Mesendoderm (in vitro differentiated cells): ENCODE results near the gene GCNA.

ENCODE experiments used
- DNase-seq: peaks from one replicate; pipeline ENCODE4 v3.0.0; 2013
- H2AK5ac ChIP-seq: 2 replicates; pipeline ENCODE4 v1.6.1; 2013; ENCODE audit warnings: low read length, inconsistent platforms
- H2BK120ac ChIP-seq: 2 replicates; pipeline ENCODE4 v1.6.1; 2013; ENCODE audit warnings: low read depth, mild to moderate bottlenecking, low read length, moderate library complexity, mixed read lengths
- H2BK15ac ChIP-seq: replicated peaks from 2 replicates; pipeline ENCODE4 v1.6.1; 2013; ENCODE audit warnings: low read depth, mild to moderate bottlenecking, moderate library complexity
- H2BK5ac ChIP-seq: 2 replicates; pipeline ENCODE4 v1.6.1; 2013; ENCODE audit warnings: low read length, inconsistent platforms
- H3K18ac ChIP-seq: 2 replicates; pipeline ENCODE4 v1.6.1; 2013; ENCODE audit warnings: mild to moderate bottlenecking, low read length, mixed read lengths
- H3K23ac ChIP-seq: one replicate; pipeline ENCODE4 v1.6.1; 2013; ENCODE audit warnings: low read length
- H3K27ac ChIP-seq: 2 replicates; pipeline ENCODE4 v1.5.1; 2013; ENCODE audit warnings: low read depth, mild to moderate bottlenecking, inconsistent platforms, low read length, moderate library complexity
- H3K27me3 ChIP-seq: 2 replicates; pipeline ENCODE4 v1.6.1; 2013; ENCODE audit warnings: low read length, control low read depth, mild to moderate bottlenecking, inconsistent platforms; ENCODE audit not compliant: insufficient read depth, poor library complexity
- H3K36me3 ChIP-seq: 2 replicates; pipeline ENCODE4 v1.6.1; 2013; ENCODE audit warnings: low read length, inconsistent platforms; ENCODE audit not compliant: control insufficient read depth, insufficient read depth
- H3K4ac ChIP-seq: one replicate; pipeline ENCODE4 v1.6.1; 2013; ENCODE audit warnings: low read depth, mild to moderate bottlenecking, low read length, moderate library complexity
- H3K4me1 ChIP-seq: 2 replicates; pipeline ENCODE4 v1.6.1; 2013; ENCODE audit warnings: low read depth, low read length, inconsistent platforms; ENCODE audit not compliant: control insufficient read depth
- H3K4me2 ChIP-seq: 2 replicates; pipeline ENCODE4 v1.6.1; 2013; ENCODE audit warnings: low read length
- H3K4me3 ChIP-seq: 2 replicates; pipeline ENCODE4 v1.5.1; 2013; ENCODE audit warnings: mild to moderate bottlenecking, low read length
- H3K56ac ChIP-seq: one replicate; pipeline ENCODE4 v1.6.1; 2013; ENCODE audit warnings: low read length
- H3K79me1 ChIP-seq: 2 replicates; pipeline ENCODE4 v1.6.1; 2013; ENCODE audit warnings: low read length, inconsistent platforms
- H3K79me2 ChIP-seq: 2 replicates; pipeline ENCODE4 v1.6.1; 2013; ENCODE audit warnings: mild to moderate bottlenecking, low read length; ENCODE audit not compliant: control insufficient read depth, insufficient read depth
- H3K9ac ChIP-seq: 2 replicates; pipeline ENCODE4 v1.6.1; 2013; ENCODE audit warnings: low read length, inconsistent platforms
- H4K5ac ChIP-seq: one replicate; pipeline ENCODE4 v1.6.1; 2013; ENCODE audit warnings: low read length
- H4K8ac ChIP-seq: one replicate; pipeline ENCODE4 v1.6.1; 2013; ENCODE audit warnings: low read depth, mild to moderate bottlenecking, control low read depth, low read length, moderate library complexity
- WGBS: extraction: QIAGEN DNeasy Blood & Tissue Kit; methylation state at CpG from one replicate; pipeline ENCODE4 v1.1.7; 2013; ENCODE audit warnings: low lambda C conversion rate, missing lambda C conversion rate; ENCODE audit not compliant: insufficient coverage; ENCODE audit errors: extremely low coverage; 5-methylcytosine and 5-hydroxymethylcytosine counted together

The GCNA gene

DNA sequence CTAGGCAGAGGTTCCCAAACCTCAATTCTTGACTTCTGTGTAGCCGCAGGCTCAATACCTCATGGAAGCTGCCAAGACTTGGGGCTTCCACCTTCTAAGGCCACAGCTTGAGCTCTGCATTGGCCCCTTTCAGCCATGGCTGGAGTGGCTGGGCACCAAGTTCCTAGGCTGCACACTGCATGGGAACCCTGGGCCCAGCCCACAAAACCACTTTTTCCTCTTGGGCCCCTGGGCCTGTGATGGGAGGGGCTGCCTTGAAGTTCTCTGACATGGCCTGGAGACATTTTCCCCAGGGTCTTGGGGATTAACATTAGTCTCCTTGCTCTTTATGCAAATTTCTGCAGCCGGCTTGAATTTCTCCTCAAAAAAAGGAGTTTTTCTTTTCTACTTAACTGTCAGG lies 75.1 kb downstream of the GCNA start:
- H3K79me1 ChIP-seq = no peaks in the 10 kb centered on the region
- H3K4me1 ChIP-seq = no peaks in the 10 kb centered on the region
- no peak overlapping the region for H2BK120ac ChIP-seq
- H2BK5ac ChIP-seq = no peak overlapping the region
- no peak overlapping the region for H3K4me3 ChIP-seq
- no peak overlapping the region for H4K5ac ChIP-seq
- no peaks in the 10 kb centered on the region for H3K27me3 ChIP-seq
- no peak overlapping the region for H3K18ac ChIP-seq
- no peak overlapping the region for H3K9ac ChIP-seq
- no peaks in the 10 kb centered on the region for H3K79me2 ChIP-seq
- no peaks in the 10 kb centered on the region for H3K36me3 ChIP-seq
- no peak overlapping the region for H3K23ac ChIP-seq
- H2BK15ac ChIP-seq = no peak overlapping the region
- no peak overlapping the region for H3K4ac ChIP-seq
- H4K8ac ChIP-seq = no peak overlapping the region
- no peak overlapping the region for H3K56ac ChIP-seq
- no CpG with 5 or more reads among the region's 2 CpGs for WGBS
- no peak overlapping the region for H3K4me2 ChIP-seq
- H3K27ac ChIP-seq = no peak overlapping the region
- DNase-seq = no peak
- no peak overlapping the region for H2AK5ac ChIP-seq

DNA sequence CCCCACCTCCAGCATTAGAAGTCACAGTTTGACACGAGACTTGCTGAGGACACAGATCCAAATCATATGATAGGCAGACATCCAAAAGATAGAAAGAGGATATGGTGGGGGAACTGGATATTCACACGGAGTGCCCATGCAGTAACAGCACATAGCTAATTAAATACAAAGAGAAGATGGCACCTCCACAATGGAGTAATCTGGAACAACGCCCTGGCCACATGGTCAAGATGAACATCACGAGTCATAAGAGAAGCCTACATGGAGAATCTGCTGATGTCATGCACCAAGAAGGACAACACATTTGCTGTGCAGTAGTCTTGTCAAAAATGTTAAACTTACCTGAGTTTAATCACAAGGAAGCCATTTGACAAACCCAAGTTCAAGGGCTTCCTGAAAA lies 79.0 kb downstream of the GCNA start:
- Histone ChIP-seq H2BK120ac (no peak overlapping the region), H3K4me3 (no peak overlapping the region), H4K8ac (no peak overlapping the region), H3K18ac (no peak overlapping the region), H3K27ac (no peak overlapping the region), H3K79me1 (no peaks in the 10 kb centered on the region), H3K36me3 (no peaks in the 10 kb centered on the region), H2BK5ac (no peak overlapping the region), H3K79me2 (no peaks in the 10 kb centered on the region), H3K4me1 (no peaks in the 10 kb centered on the region), H3K9ac (no peak overlapping the region), H4K5ac (no peak overlapping the region), H3K4me2 (no peak overlapping the region), H3K27me3 (no peaks in the 10 kb centered on the region), H3K4ac (no peak overlapping the region), H2BK15ac (no peak overlapping the region), H3K23ac (no peak overlapping the region), H3K56ac (no peak overlapping the region), H2AK5ac (no peak overlapping the region)
- DNase-seq = no peak
- no CpG with 5 or more reads among the region's 4 CpGs for WGBS

DNA sequence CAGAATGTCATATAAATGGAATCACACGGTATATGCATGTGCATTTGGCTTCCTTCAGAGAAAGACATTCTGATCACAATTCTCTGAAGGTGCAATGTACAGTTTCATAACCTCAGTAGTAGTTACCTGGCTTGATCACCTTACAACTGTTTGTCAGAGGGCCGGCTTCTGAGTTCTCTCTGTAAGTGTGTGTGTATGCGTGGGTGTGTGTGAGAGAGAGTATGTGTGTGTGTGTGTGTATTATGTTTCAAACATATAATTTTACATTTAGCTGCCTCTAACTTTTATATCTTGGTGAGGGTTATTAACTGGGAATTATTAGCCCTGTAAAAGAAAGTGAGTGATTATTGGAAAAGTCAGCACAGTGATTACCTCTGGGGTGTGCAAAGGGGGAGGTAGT lies 81.1 kb downstream of the GCNA start:
- H3K79me1 ChIP-seq = no peaks in the 10 kb centered on the region
- H2BK15ac ChIP-seq = no peak overlapping the region
- no peak overlapping the region for H3K18ac ChIP-seq
- no peaks in the 10 kb centered on the region for H3K36me3 ChIP-seq
- H3K56ac ChIP-seq = no peak overlapping the region
- H3K4me3 ChIP-seq = no peak overlapping the region
- no peak overlapping the region for H3K23ac ChIP-seq
- DNase-seq = no peak
- H4K5ac ChIP-seq = no peak overlapping the region
- no peak overlapping the region for H2BK5ac ChIP-seq
- no peaks in the 10 kb centered on the region for H3K79me2 ChIP-seq
- H2BK120ac ChIP-seq = no peak overlapping the region
- no peak overlapping the region for H2AK5ac ChIP-seq
- no peaks in the 10 kb centered on the region for H3K27me3 ChIP-seq
- no peaks in the 10 kb centered on the region for H3K4me1 ChIP-seq
- no peak overlapping the region for H3K9ac ChIP-seq
- no peak overlapping the region for H3K4ac ChIP-seq
- no CpG with 5 or more reads among the region's 3 CpGs for WGBS
- H3K27ac ChIP-seq = no peak overlapping the region
- no peak overlapping the region for H4K8ac ChIP-seq
- H3K4me2 ChIP-seq = no peak overlapping the region

DNA sequence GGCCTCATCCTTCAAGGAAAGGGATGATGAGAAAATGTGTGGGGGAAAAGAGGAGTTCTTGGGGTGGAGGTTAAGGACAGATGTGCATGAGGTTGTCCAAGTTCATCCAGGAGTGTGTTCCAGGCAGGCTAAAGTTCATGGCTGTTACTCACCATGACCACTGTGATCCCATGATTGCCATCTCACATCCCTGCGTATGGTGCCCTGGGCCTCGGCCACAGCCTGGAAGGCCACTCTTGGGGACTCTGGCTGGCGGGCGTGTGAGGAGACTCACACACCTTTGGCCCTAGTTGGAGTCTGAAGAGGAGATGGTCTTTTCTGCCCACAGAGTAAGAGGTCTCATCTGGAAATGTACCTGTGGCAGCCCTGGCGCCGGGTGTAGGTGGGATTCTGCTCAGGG lies 81.7 kb downstream of the GCNA start:
- Histone ChIP-seq H3K4ac (no peak overlapping the region), H4K5ac (no peak overlapping the region), H4K8ac (no peak overlapping the region), H3K79me2 (no peaks in the 10 kb centered on the region), H3K36me3 (no peaks in the 10 kb centered on the region), H3K79me1 (no peaks in the 10 kb centered on the region), H3K4me1 (no peaks in the 10 kb centered on the region), H2BK15ac (no peak overlapping the region), H2AK5ac (no peak overlapping the region), H3K56ac (no peak overlapping the region), H2BK120ac (no peak overlapping the region), H3K27ac (no peak overlapping the region), H3K4me3 (no peak overlapping the region), H3K18ac (no peak overlapping the region), H3K23ac (no peak overlapping the region), H3K4me2 (no peak overlapping the region), H2BK5ac (no peak overlapping the region), H3K9ac (no peak overlapping the region), H3K27me3 (no peaks in the 10 kb centered on the region)
- DNase-seq = no peak
- no CpG with 5 or more reads among the region's 6 CpGs for WGBS

DNA sequence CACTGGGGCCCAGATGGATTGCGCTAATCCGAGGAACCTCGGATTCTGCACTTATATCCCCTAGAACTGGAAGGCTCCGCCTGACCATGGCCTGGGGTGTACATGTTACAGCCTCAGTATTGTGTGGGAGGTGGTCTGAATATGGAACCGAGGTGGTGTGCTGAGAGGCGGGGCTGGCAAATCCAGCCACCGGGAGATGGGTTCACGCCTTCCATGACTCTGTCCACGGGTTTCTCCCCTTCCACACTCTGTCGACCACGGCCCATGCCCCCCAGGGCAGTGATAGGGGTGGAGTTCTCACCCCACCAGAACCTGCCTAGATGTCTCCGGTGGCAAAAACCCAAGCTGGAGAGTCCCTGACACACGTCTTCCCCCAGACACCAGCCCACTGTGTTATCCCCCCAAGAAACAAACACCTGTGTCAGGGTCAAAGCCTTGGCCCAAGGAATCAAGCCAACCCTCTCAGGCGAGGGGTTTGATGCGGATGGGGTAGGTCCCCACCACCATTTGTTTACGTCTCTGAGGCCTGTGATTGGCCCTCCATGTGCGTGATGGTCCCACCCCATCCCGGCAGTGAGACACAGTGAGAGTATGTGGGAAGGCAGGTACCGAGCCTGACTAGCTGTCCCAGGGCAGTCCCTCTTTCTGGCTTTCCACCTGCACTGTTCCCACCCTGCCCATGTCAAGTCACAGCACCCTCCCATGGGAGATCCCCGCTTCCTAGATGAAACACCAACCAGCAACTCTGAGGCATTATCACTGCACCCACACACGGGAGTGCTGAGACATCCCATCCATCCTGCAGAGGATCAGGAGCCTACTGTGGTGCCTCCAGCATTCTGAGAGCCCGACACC lies 82.6 kb downstream of the GCNA start:
- H3K4me3 ChIP-seq = no peak overlapping the region
- H3K36me3 ChIP-seq = no peaks in the 10 kb centered on the region
- no peak overlapping the region for H3K56ac ChIP-seq
- no peak for DNase-seq
- H3K4me2 ChIP-seq = no peak overlapping the region
- no peak overlapping the region for H4K5ac ChIP-seq
- H3K23ac ChIP-seq = no peak overlapping the region
- no peak overlapping the region for H3K4ac ChIP-seq
- no peak overlapping the region for H2BK120ac ChIP-seq
- H3K79me1 ChIP-seq = no peaks in the 10 kb centered on the region
- no peaks in the 10 kb centered on the region for H3K27me3 ChIP-seq
- H3K18ac ChIP-seq = no peak overlapping the region
- no peak overlapping the region for H3K9ac ChIP-seq
- no peak overlapping the region for H2AK5ac ChIP-seq
- no peak overlapping the region for H2BK5ac ChIP-seq
- H2BK15ac ChIP-seq = no peak overlapping the region
- no peaks in the 10 kb centered on the region for H3K79me2 ChIP-seq
- H4K8ac ChIP-seq = no peak overlapping the region
- no peak overlapping the region for H3K27ac ChIP-seq
- H3K4me1 ChIP-seq = no peaks in the 10 kb centered on the region
- no CpG with 5 or more reads among the region's 22 CpGs for WGBS

DNA sequence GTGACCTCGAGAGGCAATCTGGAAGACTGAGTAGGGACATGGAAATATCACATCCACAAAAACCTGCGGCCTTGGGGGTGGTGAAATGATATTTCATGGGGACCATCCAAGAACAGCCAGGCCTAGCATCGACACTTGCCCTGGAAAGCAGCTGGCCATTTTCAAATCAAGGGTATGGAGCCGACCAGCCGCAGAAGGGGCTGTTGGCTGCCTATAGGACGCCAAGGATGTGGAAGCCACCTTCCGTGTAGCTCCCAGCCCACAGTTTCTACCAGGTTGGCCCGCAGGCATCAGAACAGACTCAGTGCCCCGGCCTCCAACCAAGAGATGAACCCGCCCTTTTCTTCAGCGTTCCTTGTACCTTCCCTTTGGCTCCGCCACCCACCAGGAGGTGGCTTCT lies 83.7 kb downstream of the GCNA start:
- H3K4me1 ChIP-seq = no peaks in the 10 kb centered on the region
- no peak overlapping the region for H3K27ac ChIP-seq
- no peak overlapping the region for H2BK120ac ChIP-seq
- H3K56ac ChIP-seq = no peak overlapping the region
- H3K18ac ChIP-seq = no peak overlapping the region
- no peaks in the 10 kb centered on the region for H3K27me3 ChIP-seq
- H4K8ac ChIP-seq = no peak overlapping the region
- DNase-seq = no peak
- no peaks in the 10 kb centered on the region for H3K79me2 ChIP-seq
- H2BK5ac ChIP-seq = no peak overlapping the region
- no peak overlapping the region for H3K4ac ChIP-seq
- no peak overlapping the region for H4K5ac ChIP-seq
- H3K79me1 ChIP-seq = no peaks in the 10 kb centered on the region
- H3K36me3 ChIP-seq = no peaks in the 10 kb centered on the region
- no peak overlapping the region for H3K23ac ChIP-seq
- no peak overlapping the region for H3K4me3 ChIP-seq
- H2AK5ac ChIP-seq = no peak overlapping the region
- WGBS = no CpG with 5 or more reads among the region's 12 CpGs
- H3K9ac ChIP-seq = no peak overlapping the region
- no peak overlapping the region for H3K4me2 ChIP-seq
- no peak overlapping the region for H2BK15ac ChIP-seq
